Measurements from ENCODE around the gene TTR.

The TTR gene

DNA sequence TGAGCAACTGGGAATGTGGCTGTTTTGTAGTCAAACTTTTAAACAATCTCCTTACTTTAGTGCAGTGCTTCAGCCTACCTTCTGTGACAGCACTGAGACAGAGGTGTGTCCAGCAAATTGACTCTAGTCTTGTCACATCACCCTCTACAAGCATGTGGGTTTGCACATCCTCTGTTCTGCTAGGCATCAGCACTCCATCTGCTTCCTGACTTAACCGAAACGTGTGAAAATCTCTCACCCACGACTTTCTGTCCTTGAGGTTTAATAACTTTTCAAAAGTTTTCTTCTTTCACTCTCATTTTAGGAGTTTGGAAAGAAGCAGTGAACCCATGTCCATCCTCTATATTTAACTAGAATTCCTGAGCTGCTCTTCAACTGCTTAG lies 42.6 kb downstream of the TTR start:
- Histone ChIP-seq H3K4me3 (ENCODE audit: low read length, poor library complexity, severe bottlenecking) (peak overlapping the region; percentile 64), H3K9ac (ENCODE audit: low read depth, low read length, poor library complexity, severe bottlenecking) (peak overlapping the region; percentile 69), H3K27me3 (ENCODE audit: insufficient read depth, low read length, poor library complexity, severe bottlenecking) (no peaks in the 10 kb centered on the region), H3K4me2 (ENCODE audit: low read depth, low read length, poor library complexity, severe bottlenecking) (peak overlapping the region; percentile 78), H4K20me1 (ENCODE audit: insufficient read depth, low read length, poor library complexity, severe bottlenecking) (no peaks in the 10 kb centered on the region), H3F3A (ENCODE audit: low read depth) (peaks cover 16% of the 10 kb centered on the region), H3K4me1 (ENCODE audit: insufficient read depth, low read length, poor library complexity, severe bottlenecking) (peaks cover 54% of the 10 kb centered on the region), H2AFZ (ENCODE audit: low read length) (0 out of 2 replicates have a peak overlapping the region, but pooled peaks have one; percentile 21), H3K36me3 (ENCODE audit: insufficient read depth, low read length) (peaks cover 32% of the 10 kb centered on the region), H3K9me2 (replicated peaks; ENCODE audit: low read depth, low read length) (no peaks in the 10 kb centered on the region), H3K9me3 (ENCODE audit: insufficient read depth, low read depth, low read length) (peaks cover 3% of the 10 kb centered on the region; the same call in 1 of the 2 replicates), H3K79me2 (ENCODE audit: insufficient read depth, low read length) (peaks cover 11% of the 10 kb centered on the region; the same call in 1 of the 2 replicates)
- no peak for TF ChIP-seq EZH2phosphoT487 (IDR thresholded peaks at IDR 0.05; ENCODE audit: borderline replicate concordance)
- TF ChIP-seq, protein P1, sequence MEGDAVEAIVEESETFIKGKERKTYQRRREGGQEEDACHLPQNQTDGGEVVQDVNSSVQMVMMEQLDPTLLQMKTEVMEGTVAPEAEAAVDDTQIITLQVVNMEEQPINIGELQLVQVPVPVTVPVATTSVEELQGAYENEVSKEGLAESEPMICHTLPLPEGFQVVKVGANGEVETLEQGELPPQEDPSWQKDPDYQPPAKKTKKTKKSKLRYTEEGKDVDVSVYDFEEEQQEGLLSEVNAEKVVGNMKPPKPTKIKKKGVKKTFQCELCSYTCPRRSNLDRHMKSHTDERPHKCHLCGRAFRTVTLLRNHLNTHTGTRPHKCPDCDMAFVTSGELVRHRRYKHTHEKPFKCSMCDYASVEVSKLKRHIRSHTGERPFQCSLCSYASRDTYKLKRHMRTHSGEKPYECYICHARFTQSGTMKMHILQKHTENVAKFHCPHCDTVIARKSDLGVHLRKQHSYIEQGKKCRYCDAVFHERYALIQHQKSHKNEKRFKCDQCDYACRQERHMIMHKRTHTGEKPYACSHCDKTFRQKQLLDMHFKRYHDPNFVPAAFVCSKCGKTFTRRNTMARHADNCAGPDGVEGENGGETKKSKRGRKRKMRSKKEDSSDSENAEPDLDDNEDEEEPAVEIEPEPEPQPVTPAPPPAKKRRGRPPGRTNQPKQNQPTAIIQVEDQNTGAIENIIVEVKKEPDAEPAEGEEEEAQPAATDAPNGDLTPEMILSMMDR (conservative IDR thresholded peaks at IDR 0.05; ENCODE audit: low read length) = 0 out of 2 replicates have a peak, but pooled peaks have one; percentile 11

- H3K36me3 ChIP-seq (ENCODE audit: insufficient read depth, low read length) = peaks cover 26% of the 10 kb centered on the region
- TF ChIP-seq EZH2phosphoT487 (IDR thresholded peaks at IDR 0.05; ENCODE audit: borderline replicate concordance) = no peak
- TF ChIP-seq, protein P1 (conservative IDR thresholded peaks at IDR 0.05; ENCODE audit: low read length) = no peak
- no peak overlapping the region for H3K4me2 ChIP-seq (ENCODE audit: low read depth, low read length, poor library complexity, severe bottlenecking)
- H4K20me1 ChIP-seq (ENCODE audit: insufficient read depth, low read length, poor library complexity, severe bottlenecking) = no peaks in the 10 kb centered on the region
- no peak overlapping the region for H3K9ac ChIP-seq (ENCODE audit: low read depth, low read length, poor library complexity, severe bottlenecking)
- H3K79me2 ChIP-seq (ENCODE audit: insufficient read depth, low read length) = peaks cover 17% of the 10 kb centered on the region; the same call in 1 of the 2 replicates
- H3K4me3 ChIP-seq (ENCODE audit: low read length, poor library complexity, severe bottlenecking) = no peak overlapping the region
- H3K27me3 ChIP-seq (ENCODE audit: insufficient read depth, low read length, poor library complexity, severe bottlenecking) = no peaks in the 10 kb centered on the region
- no peaks in the 10 kb centered on the region for H3K9me2 ChIP-seq (replicated peaks; ENCODE audit: low read depth, low read length)
- H3F3A ChIP-seq (ENCODE audit: low read depth) = peaks cover 16% of the 10 kb centered on the region
- no peak overlapping the region for H2AFZ ChIP-seq (ENCODE audit: low read length)
- H3K9me3 ChIP-seq (ENCODE audit: insufficient read depth, low read depth, low read length) = peaks cover 3% of the 10 kb centered on the region; the same call in 1 of the 2 replicates
- H3K4me1 ChIP-seq (ENCODE audit: insufficient read depth, low read length, poor library complexity, severe bottlenecking) = peaks cover 44% of the 10 kb centered on the region
These were observed 44.7 kb downstream of the TTR start for GRCh38 chr18:31636387-31636786.

DNA sequence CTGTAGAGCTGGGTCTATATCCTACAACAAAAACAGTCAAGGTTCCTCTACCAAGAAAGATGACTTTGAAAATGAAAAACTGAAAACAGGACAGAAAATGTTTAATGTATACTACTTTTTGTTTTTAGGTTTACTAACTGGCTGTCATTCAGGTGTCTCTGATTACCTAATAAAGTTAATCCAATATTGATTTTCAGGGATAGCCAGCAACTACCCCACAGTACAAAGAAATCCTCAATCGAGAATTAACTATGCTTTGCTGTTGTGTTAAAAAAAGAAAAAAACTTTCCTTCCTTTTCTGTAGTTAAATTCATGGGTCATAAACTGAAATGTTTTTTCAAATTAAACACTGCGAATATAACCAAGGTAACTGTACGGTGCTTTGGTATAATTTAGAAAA lies 45.8 kb downstream of the TTR start:
- H3K4me1 ChIP-seq (ENCODE audit: insufficient read depth, low read length, poor library complexity, severe bottlenecking) = peaks cover 35% of the 10 kb centered on the region
- H3K27me3 ChIP-seq (ENCODE audit: insufficient read depth, low read length, poor library complexity, severe bottlenecking) = no peaks in the 10 kb centered on the region
- peaks cover 16% of the 10 kb centered on the region for H3F3A ChIP-seq (ENCODE audit: low read depth)
- no peak overlapping the region for H3K4me2 ChIP-seq (ENCODE audit: low read depth, low read length, poor library complexity, severe bottlenecking)
- peaks cover 3% of the 10 kb centered on the region; the same call in 1 of the 2 replicates for H3K9me3 ChIP-seq (ENCODE audit: insufficient read depth, low read depth, low read length)
- no peaks in the 10 kb centered on the region for H4K20me1 ChIP-seq (ENCODE audit: insufficient read depth, low read length, poor library complexity, severe bottlenecking)
- TF ChIP-seq EZH2phosphoT487 (IDR thresholded peaks at IDR 0.05; ENCODE audit: borderline replicate concordance) = no peak
- TF ChIP-seq, protein P1 (conservative IDR thresholded peaks at IDR 0.05; ENCODE audit: low read length) = no peak
- H3K4me3 ChIP-seq (ENCODE audit: low read length, poor library complexity, severe bottlenecking) = no peak overlapping the region
- no peak overlapping the region for H2AFZ ChIP-seq (ENCODE audit: low read length)
- H3K9ac ChIP-seq (ENCODE audit: low read depth, low read length, poor library complexity, severe bottlenecking) = no peak overlapping the region
- H3K79me2 ChIP-seq (ENCODE audit: insufficient read depth, low read length) = peaks cover 17% of the 10 kb centered on the region; the same call in 1 of the 2 replicates
- H3K9me2 ChIP-seq (replicated peaks; ENCODE audit: low read depth, low read length) = no peaks in the 10 kb centered on the region
- H3K36me3 ChIP-seq (ENCODE audit: insufficient read depth, low read length) = peaks cover 30% of the 10 kb centered on the region

Measured in Loucy (cell line).